CD8-positive, alpha-beta memory T cell (primary cell): ENCODE measurements around the gene CDC42BPB. TPM values are rescaled to one million over a fixed set of nuclear protein-coding genes. Genes with fewer than 3 reads are reported as not detected.
A peak's percentile ranks its signal among the peaks of the same experiment; 100 is the strongest.

Experiments
- CTCF ChIA-PET: fragments of 350-600 bp; sonication (Branson Sonifier 250); formaldehyde crosslinking; loops from one replicate; lab custom pipeline; 2021; ENCODE audit warnings: antibody characterized with exemption; lab: Charles Lee
- POLR2A ChIA-PET: fragments of 350-600 bp; sonication (Branson Sonifier 250); formaldehyde crosslinking; loops from one replicate; lab custom pipeline; 2021; ENCODE audit warnings: antibody characterized with exemption; lab: Charles Lee
- DNase-seq, 5 donors: peaks; one replicate each; pipeline versions ENCODE4 v3.0.0 to v3.0.0-alpha.2; 2020 to 2022; ENCODE audit warnings: mixed read lengths in 1 of 5
- H3K27ac ChIP-seq: one replicate; pipeline ENCODE4 v1.7.0; 2013; ENCODE audit warnings: low read depth, mild to moderate bottlenecking, low read length, moderate library complexity
- H3K27me3 ChIP-seq: 2 replicates; pipeline ENCODE4 v1.7.0; 2013; ENCODE audit warnings: low read length, mild to moderate bottlenecking; ENCODE audit not compliant: insufficient read depth, poor library complexity, severe bottlenecking
- H3K36me3 ChIP-seq: 2 replicates; pipeline ENCODE4 v1.7.0; 2013; ENCODE audit warnings: mild to moderate bottlenecking, low read length, moderate library complexity; ENCODE audit not compliant: insufficient read depth
- H3K4me1 ChIP-seq: 2 replicates; pipeline ENCODE4 v1.7.0; 2013; ENCODE audit warnings: mild to moderate bottlenecking, low read length, moderate library complexity; ENCODE audit not compliant: insufficient read depth
- H3K4me3 ChIP-seq: 2 replicates; pipeline ENCODE4 v1.7.0; 2013; ENCODE audit warnings: mild to moderate bottlenecking, low read length
- H3K9me3 ChIP-seq: 2 replicates; pipeline ENCODE4 v1.7.0; 2013; ENCODE audit warnings: mild to moderate bottlenecking, low read length
- H3K27ac Mint-ChIP-seq, 8 donors: one replicate each; pipeline ENCODE4 v1.8.0; 2020 to 2021; ENCODE audit warnings: mixed read lengths in 8 of 8, mild to moderate bottlenecking in 6 of 8, inconsistent platforms in 3 of 8, moderate library complexity in 3 of 8
- H3K27me3 Mint-ChIP-seq, 2 donors: one replicate each; pipeline ENCODE4 v1.8.0; 2020 to 2021; ENCODE audit warnings: mixed read lengths in 2 of 2, mild to moderate bottlenecking in 1 of 2, moderate library complexity in 1 of 2
- H3K36me3 Mint-ChIP-seq, 3 donors: one replicate each; pipeline ENCODE4 v1.8.0; 2020 to 2021; ENCODE audit warnings: mixed read lengths in 3 of 3, inconsistent platforms in 1 of 3, mild to moderate bottlenecking in 1 of 3
- H3K4me1 Mint-ChIP-seq, 3 donors: one replicate each; pipeline ENCODE4 v1.8.0; 2020 to 2021; ENCODE audit warnings: mixed read lengths in 3 of 3, inconsistent platforms in 1 of 3, mild to moderate bottlenecking in 1 of 3
- H3K4me3 Mint-ChIP-seq, 7 donors: one replicate each; pipeline ENCODE4 v1.8.0; 2020 to 2021; ENCODE audit warnings: mixed read lengths in 7 of 7, mild to moderate bottlenecking in 6 of 7, moderate library complexity in 4 of 7, inconsistent platforms in 2 of 7
- H3K9me3 Mint-ChIP-seq, 5 donors: one replicate each; pipeline ENCODE4 v1.8.0; 2020 to 2022; ENCODE audit warnings: mixed read lengths in 5 of 5, mild to moderate bottlenecking in 3 of 5, moderate library complexity in 2 of 5, inconsistent platforms in 1 of 5
- polyA plus RNA-seq: library from polyadenylated mRNA; unstranded; fragments of 300-500 nt; fragmentation: Illumina TruSeq; gene quantifications from one replicate; pipeline ENCODE4 v1.2.3, GENCODE V29; 2021
- total RNA-seq, 2 experiments: library from RNA; stranded (reverse); gene quantifications; one replicate each; pipeline ENCODE4 v1.2.3, GENCODE V29; 2021

CDC42BPB gene
- total and polyA plus RNA-seq, 3 experiments from 2014 or later: 0.32 to 2.9 (median 1.6) TPM

- Mint-ChIP-seq H3K27ac (no peak overlapping the region), H3K27me3 (peaks cover 6 to 19% of the 10 kb centered on the region in 2 donors), H3K4me1 (no peaks in the 10 kb centered on the region), H3K4me3 (no peak overlapping the region), H3K36me3 (peaks cover 0 to 1% (median 0%) of the 10 kb centered on the region in 3 donors), H3K9me3 (no peaks in the 10 kb centered on the region)
- no peaks in the 10 kb centered on the region for H3K36me3 ChIP-seq
- H3K27me3 ChIP-seq: no peaks in the 10 kb centered on the region
- H3K4me3 ChIP-seq: no peak overlapping the region
- POLR2A ChIA-PET: no interaction called here
- no peak for DNase-seq
- H3K9me3 ChIP-seq: no peaks in the 10 kb centered on the region
- CTCF ChIA-PET: interaction anchor here (1.9 kb wide), 1 partner anchor 36 kb away, joined by 4 read pairs; no protein-coding TSS in a partner anchor
- H3K27ac ChIP-seq: no peak overlapping the region
- H3K4me1 ChIP-seq: no peaks in the 10 kb centered on the region
These were observed 11.2 kb upstream of the CDC42BPB start for GRCh38 chr14:103068351-103069073.

- DNase-seq: no peak
- Histone ChIP-seq H3K9me3 (no peaks in the 10 kb centered on the region), H3K27me3 (no peaks in the 10 kb centered on the region), H3K27ac (no peak overlapping the region), H3K36me3 (no peaks in the 10 kb centered on the region), H3K4me3 (no peak overlapping the region), H3K4me1 (no peaks in the 10 kb centered on the region)
- Mint-ChIP-seq H3K4me1 (no peaks in the 10 kb centered on the region), H3K4me3 (no peak overlapping the region), H3K27ac (no peak overlapping the region), H3K36me3 (peaks cover 0 to 1% (median 0%) of the 10 kb centered on the region in 3 donors), H3K9me3 (no peaks in the 10 kb centered on the region), H3K27me3 (peaks cover 6 to 13% of the 10 kb centered on the region in 2 donors)
- ChIA-PET POLR2A (no interaction called here), CTCF (interaction anchor here (1.9 kb wide), 1 partner anchor 37 kb away, joined by 4 read pairs; no protein-coding TSS in a partner anchor)
These were observed 10.0 kb upstream of the CDC42BPB start for GRCh38 chr14:103067231-103067954.

GRCh38 chr14:103066399-103066798, 9.1 kb upstream of the CDC42BPB start:
- H3K27ac ChIP-seq: no peak overlapping the region
- Mint-ChIP-seq H3K9me3 (no peaks in the 10 kb centered on the region), H3K4me1 (no peaks in the 10 kb centered on the region), H3K27me3 (peaks cover 4 to 12% of the 10 kb centered on the region in 2 donors), H3K36me3 (peaks cover 0 to 1% (median 0%) of the 10 kb centered on the region in 3 donors), H3K4me3 (no peak overlapping the region), H3K27ac (no peak overlapping the region)
- no peaks in the 10 kb centered on the region for H3K27me3 ChIP-seq
- H3K4me1 ChIP-seq: no peaks in the 10 kb centered on the region
- no peak overlapping the region for H3K4me3 ChIP-seq
- ChIA-PET POLR2A (no interaction called here), CTCF (interaction anchor here (1.9 kb wide), 1 partner anchor 39 kb away, joined by 6 read pairs; no protein-coding TSS in a partner anchor)
- H3K36me3 ChIP-seq: no peaks in the 10 kb centered on the region
- no peak for DNase-seq
- H3K9me3 ChIP-seq: no peaks in the 10 kb centered on the region

- no peak overlapping the region for H3K4me3 Mint-ChIP-seq
- H3K9me3 ChIP-seq: no peaks in the 10 kb centered on the region
- H3K27ac ChIP-seq: no peak overlapping the region
- H3K4me3 ChIP-seq: no peak overlapping the region
- ChIA-PET CTCF (interaction anchor here (1.0 to 1.9 kb wide), 2 partner anchors 8 to 39 kb away, joined by 4 to 6 read pairs; no protein-coding TSS in a partner anchor), POLR2A (no interaction called here)
- H3K27me3 Mint-ChIP-seq: peaks cover 4 to 12% of the 10 kb centered on the region in 2 donors
- H3K36me3 ChIP-seq: no peaks in the 10 kb centered on the region
- no peaks in the 10 kb centered on the region for H3K27me3 ChIP-seq
- no peaks in the 10 kb centered on the region for H3K4me1 Mint-ChIP-seq
- peaks cover 0 to 1% (median 0%) of the 10 kb centered on the region in 3 donors for H3K36me3 Mint-ChIP-seq
- H3K9me3 Mint-ChIP-seq: no peaks in the 10 kb centered on the region
- no peak overlapping the region for H3K27ac Mint-ChIP-seq
- no peaks in the 10 kb centered on the region for H3K4me1 ChIP-seq
- DNase-seq: no peak
These were observed 8.5 kb upstream of the CDC42BPB start for GRCh38 chr14:103065861-103066260.

GRCh38 chr14:103064978-103065377, 7.6 kb upstream of the CDC42BPB start:
- H3K27me3 ChIP-seq: no peaks in the 10 kb centered on the region
- CTCF ChIA-PET: interaction anchor here (1.0 to 1.9 kb wide), 2 partner anchors 9 to 40 kb away, joined by 4 to 6 read pairs; no protein-coding TSS in a partner anchor
- Mint-ChIP-seq H3K27me3 (peaks cover 4 to 15% of the 10 kb centered on the region in 2 donors), H3K4me3 (no peak overlapping the region), H3K4me1 (no peaks in the 10 kb centered on the region), H3K27ac (no peak overlapping the region), H3K9me3 (no peaks in the 10 kb centered on the region), H3K36me3 (peaks cover 0 to 1% (median 0%) of the 10 kb centered on the region in 3 donors)
- POLR2A ChIA-PET: no interaction called here
- H3K27ac ChIP-seq: no peak overlapping the region
- no peak for DNase-seq
- H3K4me1 ChIP-seq: no peaks in the 10 kb centered on the region
- no peaks in the 10 kb centered on the region for H3K9me3 ChIP-seq
- H3K36me3 ChIP-seq: no peaks in the 10 kb centered on the region
- H3K4me3 ChIP-seq: no peak overlapping the region

- H3K4me1 Mint-ChIP-seq: no peaks in the 10 kb centered on the region
- H3K4me1 ChIP-seq: no peaks in the 10 kb centered on the region
- no peak overlapping the region for H3K4me3 Mint-ChIP-seq
- POLR2A ChIA-PET: no interaction called here
- H3K27me3 ChIP-seq: no peaks in the 10 kb centered on the region
- no peak overlapping the region for H3K27ac ChIP-seq
- DNase-seq: no peak
- H3K27me3 Mint-ChIP-seq: peaks cover 7 to 17% of the 10 kb centered on the region in 2 donors
- no peak overlapping the region for H3K4me3 ChIP-seq
- peaks cover 0 to 1% (median 0%) of the 10 kb centered on the region in 3 donors for H3K36me3 Mint-ChIP-seq
- CTCF ChIA-PET: no interaction called here
- no peak overlapping the region for H3K27ac Mint-ChIP-seq
- H3K9me3 Mint-ChIP-seq: no peaks in the 10 kb centered on the region
- no peaks in the 10 kb centered on the region for H3K9me3 ChIP-seq
- H3K36me3 ChIP-seq: no peaks in the 10 kb centered on the region
These were observed 7.1 kb upstream of the CDC42BPB start for GRCh38 chr14:103064436-103064835.

- H3K27me3 ChIP-seq: no peaks in the 10 kb centered on the region
- H3K4me3 ChIP-seq: no peak overlapping the region
- no peaks in the 10 kb centered on the region for H3K9me3 ChIP-seq
- Mint-ChIP-seq H3K4me3 (no peak overlapping the region), H3K27ac (no peak overlapping the region), H3K4me1 (peaks cover 0 to 8% (median 4%) of the 10 kb centered on the region in 3 donors), H3K9me3 (no peaks in the 10 kb centered on the region), H3K27me3 (peaks cover 18 to 27% of the 10 kb centered on the region in 2 donors), H3K36me3 (no peaks in the 10 kb centered on the region)
- H3K4me1 ChIP-seq: peaks cover 7% of the 10 kb centered on the region
- H3K36me3 ChIP-seq: no peaks in the 10 kb centered on the region
- POLR2A ChIA-PET: no interaction called here
- H3K27ac ChIP-seq: no peak overlapping the region
- DNase-seq: no peak
- CTCF ChIA-PET: no interaction called here
These were observed 4.2 kb upstream of the CDC42BPB start for GRCh38 chr14:103061482-103061976.

- H3K9me3 Mint-ChIP-seq: no peaks in the 10 kb centered on the region
- H3K27me3 Mint-ChIP-seq: peaks cover 28 to 46% of the 10 kb centered on the region in 2 donors
- no peaks in the 10 kb centered on the region for H3K9me3 ChIP-seq
- H3K27me3 ChIP-seq: no peaks in the 10 kb centered on the region
- no peak for DNase-seq
- H3K4me1 ChIP-seq: peaks cover 7% of the 10 kb centered on the region
- no peaks in the 10 kb centered on the region for H3K36me3 Mint-ChIP-seq
- no peak overlapping the region for H3K4me3 ChIP-seq
- H3K27ac Mint-ChIP-seq: no peak overlapping the region
- ChIA-PET CTCF (no interaction called here), POLR2A (no interaction called here)
- H3K4me3 Mint-ChIP-seq: peak overlapping the region in 2 of 7 donors; percentile 48
- no peak overlapping the region for H3K27ac ChIP-seq
- H3K4me1 Mint-ChIP-seq: peaks cover 5 to 16% (median 12%) of the 10 kb centered on the region in 3 donors
- no peaks in the 10 kb centered on the region for H3K36me3 ChIP-seq
These were observed 2.2 kb upstream of the CDC42BPB start for GRCh38 chr14:103059556-103059955.
